Omental fat pad (tissue), 4 donors: ENCODE results near the gene NFX1. TPM values are rescaled to one million over a fixed set of nuclear protein-coding genes. Genes with fewer than 3 reads are reported as not detected.

ENCODE experiments used
- ATAC-seq: fragments of 150-250 bp; one replicate; pipeline ENCODE4 v1.9.1; 2016; ENCODE audit warnings: mild to moderate bottlenecking, moderate library complexity; ENCODE audit not compliant: low FRiP score
- DNase-seq: peaks from one replicate; pipeline ENCODE4 v3.0.0-alpha.2; 2019; ENCODE audit warnings: low spot score
- CTCF ChIP-seq, 3 donors: fragments of 450-650 bp; IDR thresholded peaks; one replicate each; pipeline ENCODE4 v1.5.1; 2016 to 2017; ENCODE audit warnings: antibody characterized with exemption in 3 of 3, mild to moderate bottlenecking in 3 of 3, moderate library complexity in 2 of 3
- small RNA-seq: library from RNA; depleted of rRNA; stranded (forward); fragments of <200 nt; gene quantifications from one replicate; pipeline ENCODE3, GENCODE V24; 2016
- total RNA-seq, 4 donors: library from RNA; depleted of rRNA; stranded (reverse); fragments of >200 nt; gene quantifications; one replicate each; pipeline ENCODE4 v1.1.0, GENCODE V29; 2016

Gene NFX1
- total RNA-seq, 4 donors from 2014 or later, result 31.4 to 37.4 (median 34.9) TPM

DNA sequence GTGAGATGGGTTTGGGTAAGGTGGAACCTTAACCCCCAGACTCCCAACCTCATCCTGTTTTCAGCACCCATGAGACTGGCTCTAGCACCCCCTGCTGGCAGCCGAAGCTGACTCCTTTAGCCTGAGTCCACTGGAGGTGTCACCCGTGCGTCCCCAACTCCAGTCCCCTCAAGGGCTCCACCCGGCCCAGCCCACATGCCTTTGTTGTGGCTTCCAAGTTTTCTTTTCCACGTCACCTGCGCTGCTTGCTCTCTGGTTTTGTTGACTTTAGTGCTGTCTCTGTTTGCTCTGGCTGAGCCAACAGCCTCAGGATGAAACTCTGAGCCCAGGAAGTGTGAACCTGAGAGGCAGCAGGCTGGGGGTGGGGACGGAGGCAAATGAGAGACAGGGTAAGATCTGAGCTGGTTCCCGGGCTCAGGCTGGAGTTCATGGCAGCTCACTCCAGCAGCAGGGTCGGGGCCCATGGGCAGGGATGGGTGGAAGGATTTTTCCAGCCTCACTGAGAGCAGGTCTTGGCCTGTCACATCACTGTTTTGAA lies 125.3 kb downstream of the NFX1 start:
- DNase-seq (peak; percentile 88), ATAC-seq (peak; percentile 55)
- TF ChIP-seq CTCF (IDR thresholded peaks at IDR 0.05), result no peak

DNA sequence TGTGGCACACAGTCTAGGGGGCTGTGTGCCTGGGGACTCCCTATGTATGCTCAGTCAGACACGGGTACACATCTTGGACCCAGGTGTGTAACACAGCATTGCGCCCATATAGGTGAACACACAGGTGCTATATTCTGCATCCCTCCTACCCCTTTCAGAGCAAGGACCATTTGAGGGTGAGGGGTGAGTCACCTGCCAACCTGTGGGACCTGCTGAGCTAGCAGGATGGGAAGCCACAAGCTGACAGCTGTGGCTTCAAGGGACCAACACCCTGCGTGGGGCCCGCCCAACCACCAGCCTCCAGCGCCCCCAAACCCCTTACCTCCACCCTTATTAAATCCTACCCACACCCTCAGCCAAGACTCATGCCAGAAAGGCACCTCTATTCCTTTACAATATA lies 126.7 kb downstream of the NFX1 start:
- ATAC-seq (no peak), DNase-seq (no peak)
- TF ChIP-seq CTCF (IDR thresholded peaks at IDR 0.05), result no peak

DNA sequence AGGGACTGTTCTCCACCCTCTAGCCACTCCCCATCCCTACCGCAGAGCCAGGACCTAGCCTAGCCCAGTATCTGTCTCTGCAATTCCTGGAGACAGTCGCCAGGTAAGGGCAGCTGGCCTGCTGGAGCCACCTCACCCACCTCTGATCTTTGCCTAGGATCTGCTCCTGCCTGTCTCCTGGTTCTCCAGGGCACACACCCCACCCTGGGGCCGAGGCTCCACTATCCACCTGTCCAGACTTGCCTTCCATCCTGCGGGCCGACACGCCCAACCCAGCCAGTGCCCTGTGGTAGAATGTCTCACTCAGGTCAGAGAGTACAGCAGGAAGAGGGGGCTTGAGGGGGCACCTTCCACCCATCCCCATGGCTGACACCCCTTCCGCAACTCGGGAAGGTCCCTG lies 127.8 kb downstream of the NFX1 start:
- no peak for TF ChIP-seq CTCF (IDR thresholded peaks at IDR 0.05)
- DNase-seq (no peak), ATAC-seq (no peak)

- TF ChIP-seq CTCF (IDR thresholded peaks at IDR 0.05), result no peak
- DNase-seq (no peak), ATAC-seq (no peak)
These were observed 129.5 kb downstream of the NFX1 start for GRCh38 chr9:33419708-33420303.

Small RNA genes within 50 kb of the gene (small RNA-seq; reads per million reads assigned to genes)
- not detected for gene RF00019

Other genes starting within 250 kb of the NFX1 start
- 10 to 100 TPM; 14.6 to 23.5 (median 17.2) TPM for gene SMU1, start 213.8 kb upstream of the NFX1 start, total RNA-seq
- 100 to 1,000 TPM in 1 of 4 donors, 10 to 100 TPM in 3; 52.5 to 113 (median 72.1) TPM for gene B4GALT1, start 123.2 kb upstream of the NFX1 start, total RNA-seq
- gene SPINK4, start 50.3 kb upstream of the NFX1 start, total RNA-seq, result not detected
- 10 to 100 TPM; 52.5 to 93.7 (median 66.2) TPM for gene BAG1, start 25.8 kb upstream of the NFX1 start, total RNA-seq
- gene CHMP5, start 25.5 kb upstream of the NFX1 start, total RNA-seq, result 10 to 100 TPM; 39.5 to 60.4 (median 56.0) TPM
- gene AQP7, start 112.1 kb downstream of the NFX1 start, total RNA-seq, result 100 to 1,000 TPM; 128 to 466 (median 169) TPM
- gene AQP3, start 157.1 kb downstream of the NFX1 start, total RNA-seq, result 100 to 1,000 TPM in 1 of 4 donors, 10 to 100 TPM in 2, 1 to 10 TPM in 1; 9.9 to 139 (median 46.3) TPM
- gene NOL6, start 183.4 kb downstream of the NFX1 start, total RNA-seq, result 10 to 100 TPM; 19.1 to 76.7 (median 21.4) TPM
- gene ANKRD18B, start 233.7 kb downstream of the NFX1 start, total RNA-seq, result not detected